ENCODE results near the gene HOXC9. TPM values are rescaled to one million over a fixed set of nuclear protein-coding genes. Genes with fewer than 3 reads are reported as not detected.

Gene HOXC9
- total and polyA plus RNA-seq, 9 of the 15 experiments (the other 6 are each of a cell fraction or from before 2014, with no cell fraction given): 1.1 to 10.5 (median 9.3) TPM

- TF ChIP-seq ZBTB2 (IDR thresholded peaks at IDR 0.05) (no peak), NFE2 (IDR thresholded peaks at IDR 0.05; ENCODE audit: low read depth) (no peak), ZBTB49 (CRISPR knock-in tag; IDR thresholded peaks at IDR 0.05; ENCODE audit: borderline replicate concordance) (no peak), CUX1 (CRISPR knock-in tag; IDR thresholded peaks at IDR 0.05) (no peak), MAZ (CRISPR knock-in tag; conservative IDR thresholded peaks at IDR 0.05 in 1 of 2, IDR thresholded peaks at IDR 0.05 in 1 of 2) (no peak), ZNF274 (IDR thresholded peaks at IDR 0.05; ENCODE audit: borderline replicate concordance, low read depth, low read length) (no peak), ILK (tag; IDR thresholded peaks at IDR 0.05; ENCODE audit: borderline replicate concordance, low read depth) (no peak), PURB (CRISPR knock-in tag; IDR thresholded peaks at IDR 0.05; ENCODE audit: low read depth) (no peak), NFATC3 (IDR thresholded peaks at IDR 0.05) (no peak), MCM3 (IDR thresholded peaks at IDR 0.05) (no peak)
Observed at GRCh38 chr12:53968214-53969127, 31.5 kb upstream of the HOXC9 start (continued).
